BJ (cell line): Measurements from ENCODE around the gene R3HDML. TPM values are rescaled to one million over a fixed set of nuclear protein-coding genes. Genes with fewer than 3 reads are reported as not detected.

Experiments
- CTCF ChIA-PET: fragments of 350-600 bp; formaldehyde crosslinking; extraction: SDS; loops from one replicate; lab custom pipeline; 2021; ENCODE audit warnings: antibody characterized with exemption, inconsistent platforms; lab: Yijun Ruan, JAX
- POLR2A ChIA-PET: fragments of 300-600 bp; sonication (Branson Sonifier 250); formaldehyde crosslinking; extraction: SDS; loops from one replicate; lab custom pipeline; 2021; ENCODE audit warnings: antibody characterized with exemption; lab: Charles Lee
- DNase-seq: peaks from one replicate; pipeline ENCODE4 v3.0.0-alpha.2; 2011; ENCODE audit warnings: low read depth
- H3K27me3 ChIP-seq: 2 replicates; pipeline ENCODE4 v1.6.0; 2011; ENCODE audit warnings: low read length; ENCODE audit not compliant: control insufficient read depth, insufficient read depth
- H3K36me3 ChIP-seq: 2 replicates; pipeline ENCODE4 v1.5.1; 2011; ENCODE audit warnings: low read length; ENCODE audit not compliant: control insufficient read depth, insufficient read depth
- H3K4me3 ChIP-seq: 2 replicates; pipeline ENCODE4 v1.5.1; 2011; ENCODE audit warnings: low read depth, mild to moderate bottlenecking, control low read depth, low read length
- CTCF ChIP-seq: IDR thresholded peaks from 2 replicates; pipeline ENCODE4 v1.5.1; 2011; ENCODE audit warnings: low read depth, mild to moderate bottlenecking, control low read depth, inconsistent platforms, low read length, moderate library complexity; ENCODE audit not compliant: insufficient read depth
- polyA plus RNA-seq: library from polyadenylated mRNA; depleted of rRNA; stranded (reverse); fragments of >200 nt; gene quantifications from 2 replicates; pipeline ENCODE4 v1.2.3, GENCODE V29; 2011

R3HDML gene
- polyA plus RNA-seq, 1 experiment: not detected

DNA sequence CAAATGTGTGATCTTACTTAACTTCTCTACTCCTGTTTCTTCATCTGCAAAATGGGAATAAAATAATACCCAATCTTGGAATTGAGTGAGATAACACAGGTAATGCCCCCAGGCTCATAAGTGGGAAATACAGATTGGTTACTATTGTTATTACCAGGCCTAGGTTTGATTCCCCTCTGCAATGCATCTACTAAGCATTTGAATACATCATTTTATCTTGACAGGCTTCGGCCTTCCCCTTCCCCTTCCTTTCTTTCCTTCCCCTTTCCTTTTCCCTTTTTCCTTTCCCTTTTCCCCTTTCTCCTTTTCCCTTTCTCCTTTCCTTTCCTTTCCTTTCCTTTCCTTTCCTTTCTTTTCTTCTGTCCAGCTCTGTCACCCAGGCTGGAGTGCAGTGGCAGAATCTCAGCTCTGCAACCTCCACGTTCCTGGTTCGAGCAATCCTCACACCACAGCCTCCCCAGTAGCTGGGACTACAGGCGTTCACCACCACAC, 11.4 kb downstream of the R3HDML start:
- Histone ChIP-seq H3K4me3 (no peak overlapping the region), H3K27me3 (no peaks in the 10 kb centered on the region; the same call in none of the 2 replicates), H3K36me3 (no peaks in the 10 kb centered on the region)
- DNase-seq: no peak
- no peak for TF ChIP-seq CTCF
- POLR2A ChIA-PET: no interaction called here
- CTCF ChIA-PET: no interaction called here

GRCh38 chr20:44349349-44349748, 12.5 kb downstream of the R3HDML start:
- ChIA-PET POLR2A (no interaction called here), CTCF (no interaction called here)
- no peaks in the 10 kb centered on the region for H3K36me3 ChIP-seq
- H3K4me3 ChIP-seq: no peak overlapping the region
- no peaks in the 10 kb centered on the region; the same call in none of the 2 replicates for H3K27me3 ChIP-seq
- no peak for TF ChIP-seq CTCF
- DNase-seq: no peak

- Histone ChIP-seq H3K4me3 (no peak overlapping the region), H3K27me3 (no peaks in the 10 kb centered on the region; the same call in 1 of the 2 replicates), H3K36me3 (no peaks in the 10 kb centered on the region)
- ChIA-PET CTCF (no interaction called here), POLR2A (no interaction called here)
- DNase-seq: no peak
- TF ChIP-seq CTCF: no peak
Measured at GRCh38 chr20:44350567-44350966, 13.7 kb downstream of the R3HDML start.

- ChIA-PET POLR2A (no interaction called here), CTCF (no interaction called here)
- TF ChIP-seq CTCF: no peak
- Histone ChIP-seq H3K36me3 (no peaks in the 10 kb centered on the region), H3K27me3 (peaks cover 7% of the 10 kb centered on the region; the same call in 1 of the 2 replicates), H3K4me3 (no peak overlapping the region)
- no peak for DNase-seq
Measured at GRCh38 chr20:44354979-44355497, 18.2 kb downstream of the R3HDML start.

DNA sequence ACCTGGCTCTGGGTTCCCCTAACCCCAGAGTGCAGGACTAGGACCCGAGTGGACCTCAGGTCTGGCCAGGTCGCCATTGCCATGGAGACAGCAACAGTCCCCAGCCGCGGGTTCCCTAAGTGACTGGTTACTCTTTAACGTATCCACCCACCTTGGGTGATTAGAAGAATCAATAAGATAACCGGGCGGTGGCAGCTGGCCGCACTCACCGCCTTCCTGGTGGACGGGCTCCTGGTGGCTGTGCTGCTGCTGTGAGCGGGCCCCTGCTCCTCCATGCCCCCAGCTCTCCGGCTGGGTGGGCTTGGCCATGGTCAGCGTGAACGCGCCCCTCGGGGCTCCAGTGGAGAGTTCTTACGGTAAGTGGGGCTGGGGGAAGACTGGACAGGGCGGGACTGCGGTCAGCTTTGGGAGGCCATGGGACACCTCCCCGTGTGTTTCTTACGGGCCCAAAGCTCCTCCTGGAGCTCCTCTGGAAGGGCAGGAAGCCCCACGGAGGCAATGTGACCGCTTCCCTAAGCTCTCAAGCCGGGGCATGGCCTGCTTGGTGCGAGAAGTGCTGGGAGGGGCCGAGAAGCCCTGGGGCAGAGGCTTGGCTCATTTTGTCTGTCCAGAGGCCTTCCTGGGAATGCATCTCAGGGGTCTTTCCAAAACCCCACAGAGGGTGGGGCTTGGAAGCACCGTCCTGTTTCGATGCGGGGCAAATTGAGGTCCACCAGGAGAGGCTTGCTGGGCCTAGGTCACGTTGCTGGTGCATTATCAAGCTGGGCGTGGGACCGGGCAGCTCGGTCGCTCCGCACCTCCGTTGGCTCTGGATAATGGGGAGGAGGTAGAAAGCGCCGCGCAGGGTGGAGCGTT, 18.9 kb downstream of the R3HDML start, which contains the start of gene HNF4A:
TSS of gene HNF4A (plus strand) at position 202 of the 855 bp plus-strand sequence. CDS start at position 308, 106 bp downstream.
- CTCF ChIA-PET: no interaction called here
- Histone ChIP-seq H3K27me3 (peaks cover 7% of the 10 kb centered on the region; the same call in 1 of the 2 replicates), H3K4me3 (no peak within 1 kb of the TSS), H3K36me3 (no peaks in the 10 kb centered on the region)
- POLR2A ChIA-PET: no interaction called here
- DNase-seq: no peak
- no peak for TF ChIP-seq CTCF
